ENCODE results near the gene C4orf46.

Gene C4orf46

DNA sequence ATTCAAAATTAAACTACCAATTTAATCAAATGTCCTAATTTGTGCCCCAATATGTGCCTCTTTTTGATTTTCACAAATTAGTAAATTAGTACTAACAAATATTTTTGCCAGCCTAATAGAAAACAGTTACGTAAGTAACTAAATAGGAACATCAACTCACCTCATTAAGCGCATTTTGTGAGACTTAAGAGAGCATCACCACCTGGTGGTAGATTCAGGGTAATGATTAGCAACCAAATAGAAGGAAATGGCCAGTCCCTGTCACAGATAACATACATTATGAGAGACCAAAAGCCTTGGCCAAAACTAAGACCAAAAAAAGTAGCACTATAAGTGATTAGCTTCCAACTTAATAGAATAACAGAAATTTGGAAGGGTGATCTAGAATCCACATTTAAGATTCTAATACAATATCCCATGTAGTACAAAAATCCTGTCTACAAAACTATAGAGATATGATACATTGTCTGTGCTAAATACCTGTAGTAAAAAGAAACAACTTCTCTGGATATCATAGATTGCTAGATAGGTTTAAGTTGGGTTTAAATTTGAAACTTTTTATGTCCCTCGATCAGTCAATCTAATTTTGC lies 46.7 kb downstream of the C4orf46 start:
- Histone ChIP-seq H3K4me1 (ENCODE audit: insufficient read depth, low read length) (no peaks in the 10 kb centered on the region), H3K9me3 (ENCODE audit: control insufficient read depth, insufficient read depth, low read length) (no peaks in the 10 kb centered on the region), H3K9ac (ENCODE audit: low read depth, low read length) (no peak overlapping the region), H3K36me3 (ENCODE audit: insufficient read depth, low read length) (no peaks in the 10 kb centered on the region)

DNA sequence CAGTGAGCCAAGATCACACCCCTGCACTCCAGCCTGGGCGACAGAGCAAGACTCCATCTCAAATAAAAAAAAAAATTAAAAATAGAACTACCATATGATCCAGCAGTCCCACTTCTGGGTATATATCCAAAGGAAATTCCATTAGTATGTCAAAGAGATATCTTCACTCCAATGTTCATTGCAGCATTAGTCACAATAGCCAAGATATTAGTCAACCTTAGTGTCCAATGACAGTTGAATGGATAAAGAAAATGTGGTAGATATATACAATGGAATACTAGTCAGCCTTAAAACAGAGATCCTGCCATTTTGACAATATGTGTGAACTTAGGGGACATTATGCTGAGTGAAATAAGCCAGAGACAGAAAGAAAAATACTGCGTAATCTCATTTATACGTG lies 49.4 kb downstream of the C4orf46 start:
- Histone ChIP-seq H3K9me3 (ENCODE audit: control insufficient read depth, insufficient read depth, low read length) (no peaks in the 10 kb centered on the region), H3K9ac (ENCODE audit: low read depth, low read length) (no peak overlapping the region), H3K36me3 (ENCODE audit: insufficient read depth, low read length) (no peaks in the 10 kb centered on the region), H3K4me1 (ENCODE audit: insufficient read depth, low read length) (no peaks in the 10 kb centered on the region)

DNA sequence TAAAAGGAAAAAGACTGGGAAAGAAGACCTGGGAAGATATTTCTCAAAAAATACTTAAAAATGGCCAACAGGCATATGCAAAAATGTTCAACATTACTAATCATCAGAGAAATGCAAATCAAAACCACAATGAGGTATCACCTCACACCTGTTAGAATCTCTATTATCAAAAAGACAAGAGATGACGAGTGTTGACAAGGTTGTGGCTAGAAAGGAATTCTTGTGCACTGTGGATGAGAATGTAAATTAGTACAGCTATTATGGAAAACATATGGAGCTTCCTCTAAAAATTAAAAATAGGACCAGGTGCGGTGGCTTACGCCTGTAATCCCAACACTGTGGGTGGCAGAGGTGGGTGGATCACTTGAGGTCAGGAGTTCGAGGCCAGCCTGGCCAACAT lies 50.0 kb downstream of the C4orf46 start:
- Histone ChIP-seq H3K4me1 (ENCODE audit: insufficient read depth, low read length) (no peaks in the 10 kb centered on the region), H3K9me3 (ENCODE audit: control insufficient read depth, insufficient read depth, low read length) (no peaks in the 10 kb centered on the region), H3K36me3 (ENCODE audit: insufficient read depth, low read length) (no peaks in the 10 kb centered on the region), H3K9ac (ENCODE audit: low read depth, low read length) (no peak overlapping the region)

DNA sequence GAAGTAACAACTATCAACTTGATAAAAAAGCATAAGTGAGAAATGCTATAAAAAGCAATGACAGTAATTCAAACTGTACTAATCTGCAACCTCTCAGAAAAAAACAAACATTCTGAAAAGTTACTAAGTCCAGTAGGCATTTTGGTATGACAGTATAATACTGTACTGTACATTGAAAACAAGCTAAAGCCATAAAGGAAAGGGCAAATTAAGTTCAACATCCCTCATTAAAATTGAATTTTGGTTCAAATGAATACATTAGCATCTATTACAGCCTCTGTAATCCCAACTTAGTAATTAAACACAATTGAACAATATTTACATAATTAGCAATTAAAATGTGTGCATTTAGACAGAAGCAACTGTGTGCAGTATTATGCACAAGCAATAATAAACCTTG lies 53.7 kb downstream of the C4orf46 start:
- H3K9ac ChIP-seq (ENCODE audit: low read depth, low read length), result no peak overlapping the region
- no peaks in the 10 kb centered on the region for H3K4me1 ChIP-seq (ENCODE audit: insufficient read depth, low read length)
- H3K9me3 ChIP-seq (ENCODE audit: control insufficient read depth, insufficient read depth, low read length), result no peaks in the 10 kb centered on the region
- H3K36me3 ChIP-seq (ENCODE audit: insufficient read depth, low read length), result no peaks in the 10 kb centered on the region
